Measurements from ENCODE around the gene FAM186B.

GRCh38 chr12:49598527-49598926 lies 6.9 kb downstream of the FAM186B start:
- TF ChIP-seq, protein P1, sequence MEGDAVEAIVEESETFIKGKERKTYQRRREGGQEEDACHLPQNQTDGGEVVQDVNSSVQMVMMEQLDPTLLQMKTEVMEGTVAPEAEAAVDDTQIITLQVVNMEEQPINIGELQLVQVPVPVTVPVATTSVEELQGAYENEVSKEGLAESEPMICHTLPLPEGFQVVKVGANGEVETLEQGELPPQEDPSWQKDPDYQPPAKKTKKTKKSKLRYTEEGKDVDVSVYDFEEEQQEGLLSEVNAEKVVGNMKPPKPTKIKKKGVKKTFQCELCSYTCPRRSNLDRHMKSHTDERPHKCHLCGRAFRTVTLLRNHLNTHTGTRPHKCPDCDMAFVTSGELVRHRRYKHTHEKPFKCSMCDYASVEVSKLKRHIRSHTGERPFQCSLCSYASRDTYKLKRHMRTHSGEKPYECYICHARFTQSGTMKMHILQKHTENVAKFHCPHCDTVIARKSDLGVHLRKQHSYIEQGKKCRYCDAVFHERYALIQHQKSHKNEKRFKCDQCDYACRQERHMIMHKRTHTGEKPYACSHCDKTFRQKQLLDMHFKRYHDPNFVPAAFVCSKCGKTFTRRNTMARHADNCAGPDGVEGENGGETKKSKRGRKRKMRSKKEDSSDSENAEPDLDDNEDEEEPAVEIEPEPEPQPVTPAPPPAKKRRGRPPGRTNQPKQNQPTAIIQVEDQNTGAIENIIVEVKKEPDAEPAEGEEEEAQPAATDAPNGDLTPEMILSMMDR (IDR thresholded peaks at IDR 0.05): no peak
- TF ChIP-seq EZH2 (IDR thresholded peaks at IDR 0.05) (no peak), EZH2phosphoT487 (IDR thresholded peaks at IDR 0.05) (no peak)
